ENCODE data around the gene TIPRL. TPM values are rescaled to one million over a fixed set of nuclear protein-coding genes. Genes with fewer than 3 reads are reported as not detected.

TIPRL gene
- total RNA-seq, 4 donors from 2014 or later = 4.0 to 24.0 (median 19.6) TPM

- H3K9me3 ChIP-seq = no peaks in the 10 kb centered on the region
- no peak overlapping the region for H3K4me3 ChIP-seq
- no peak for DNase-seq
- H3K27me3 ChIP-seq = no peaks in the 10 kb centered on the region
- in situ Hi-C loops (cut with MboI; ENCODE audit: low pct_ligation_motif_present in 1 of 4, low pct_unique_long_range_greater_than_20kb in 1 of 4, low sequenced_read_pairs in 3 of 4) = no loop called here
- H3K4me1 ChIP-seq = peaks cover 0 to 30% (median 25%) of the 10 kb centered on the region in 4 donors
- TF ChIP-seq POLR2A (IDR thresholded peaks at IDR 0.05) (no peak), CTCF (IDR thresholded peaks at IDR 0.05) (no peak), POLR2AphosphoS5 (IDR thresholded peaks at IDR 0.05) (no peak), EP300 (IDR thresholded peaks at IDR 0.05; ENCODE audit: low read depth) (no peak)
- intact Hi-C loops (cut with DNase I; ENCODE audit: low total_unique reads) = no loop called here
- H3K36me3 ChIP-seq = no peaks in the 10 kb centered on the region
- no peak overlapping the region for H3K27ac ChIP-seq
Observed at GRCh38 chr1:168223681-168224540, 45.1 kb downstream of the TIPRL start.

DNA sequence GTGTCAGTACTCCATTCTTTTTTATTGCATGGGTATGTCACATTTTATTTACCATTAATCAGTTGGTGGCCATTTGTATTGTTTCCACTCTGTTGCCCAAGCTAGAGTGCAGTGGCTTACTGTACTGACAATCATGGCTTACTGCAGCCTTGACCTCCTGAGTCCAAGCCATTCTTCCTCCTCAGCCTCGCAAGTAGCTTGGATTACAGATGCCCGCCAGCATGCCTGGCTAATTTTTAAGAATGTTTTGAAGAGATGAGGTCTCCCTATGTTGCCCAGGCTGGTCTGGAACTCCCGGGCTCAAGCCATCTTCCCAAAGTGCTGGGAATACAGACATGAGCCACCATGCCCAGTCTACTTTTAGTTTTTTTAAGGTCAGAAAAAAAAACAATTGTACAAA, 46.2 kb downstream of the TIPRL start:
- Histone ChIP-seq H3K4me3 (peak overlapping the region in 1 of 4 donors; percentile 95), H3K9me3 (no peaks in the 10 kb centered on the region), H3K27me3 (no peaks in the 10 kb centered on the region), H3K27ac (peak overlapping the region in 1 of 4 donors; percentile 90), H3K4me1 (peaks cover 0 to 41% (median 25%) of the 10 kb centered on the region in 4 donors), H3K36me3 (no peaks in the 10 kb centered on the region)
- DNase-seq = no peak
- intact Hi-C loops (cut with DNase I; ENCODE audit: low total_unique reads) (no loop called here), in situ Hi-C loops (cut with MboI; ENCODE audit: low pct_ligation_motif_present in 1 of 4, low pct_unique_long_range_greater_than_20kb in 1 of 4, low sequenced_read_pairs in 3 of 4) (no loop called here)
- WGBS, 2 donors (ENCODE audit: low coverage in 1 of 2) = 96 to 100% methylated on average over 3 of the region's 3 CpGs
- TF ChIP-seq POLR2AphosphoS5 (IDR thresholded peaks at IDR 0.05) = no peak
- no peak for TF ChIP-seq EP300 (IDR thresholded peaks at IDR 0.05; ENCODE audit: low read depth)
- no peak for TF ChIP-seq CTCF (IDR thresholded peaks at IDR 0.05)
- no peak for TF ChIP-seq POLR2A (IDR thresholded peaks at IDR 0.05)

DNA sequence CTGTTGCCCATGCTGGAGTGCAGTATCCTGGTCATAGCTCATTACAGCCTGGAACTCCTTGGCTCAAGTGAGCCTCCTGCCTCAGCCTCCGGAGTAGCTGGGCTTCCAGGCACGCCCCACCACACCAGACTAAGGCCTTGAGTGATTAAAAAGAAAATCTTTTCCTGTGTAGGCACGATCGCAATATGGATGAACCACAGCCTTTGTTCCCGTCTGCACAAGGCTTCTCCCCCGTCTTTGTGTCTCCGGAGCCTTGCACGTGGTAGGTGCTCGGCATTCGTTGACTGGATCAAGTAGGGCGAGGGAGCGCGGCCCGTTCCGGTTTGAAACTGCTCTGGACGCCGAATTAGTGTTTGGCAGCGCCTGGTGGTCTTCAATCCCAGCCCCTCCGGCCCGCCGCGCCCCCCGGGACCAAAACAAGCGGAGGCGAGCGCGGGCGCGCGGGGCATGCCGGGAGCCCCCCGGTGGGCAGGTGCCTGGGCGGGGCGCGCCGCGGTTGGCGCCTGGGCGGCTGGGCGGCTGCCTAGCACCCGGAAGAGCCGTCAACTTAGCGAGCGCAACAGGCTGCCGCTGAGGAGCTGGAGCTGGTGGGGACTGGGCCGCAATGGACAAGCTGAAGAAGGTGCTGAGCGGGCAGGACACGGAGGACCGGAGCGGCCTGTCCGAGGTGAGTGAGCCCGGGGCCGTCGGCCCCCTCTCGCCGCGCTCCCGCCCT, 46.9 kb downstream of the TIPRL start, which contains the start of gene SFT2D2:
SFT2D2 (plus strand) TSS at position 529 of the 715 bp plus-strand sequence; CDS start at position 605, 76 bp downstream.
- TF ChIP-seq EP300 (IDR thresholded peaks at IDR 0.05; ENCODE audit: low read depth) = no peak
- TF ChIP-seq POLR2A (IDR thresholded peaks at IDR 0.05) = peak; percentile 78
- TF ChIP-seq CTCF (IDR thresholded peaks at IDR 0.05) = no peak
- peak; percentile 76 to 90 (median 84) for TF ChIP-seq POLR2AphosphoS5 (IDR thresholded peaks at IDR 0.05)
- Histone ChIP-seq H3K36me3 (no peaks in the 10 kb centered on the region), H3K4me1 (peaks cover 6 to 47% (median 28%) of the 10 kb centered on the region in 4 donors), H3K27me3 (no peaks in the 10 kb centered on the region), H3K4me3 (peak within 1 kb of the TSS; percentile 60 to 98 (median 84)), H3K27ac (peak within 1 kb of the TSS; percentile 82 to 94 (median 92)), H3K9me3 (no peaks in the 10 kb centered on the region)
- in situ Hi-C loops (cut with MboI; ENCODE audit: low pct_ligation_motif_present in 1 of 4, low pct_unique_long_range_greater_than_20kb in 1 of 4, low sequenced_read_pairs in 3 of 4) = no loop called here
- 2 to 5% methylated on average over 18 to 49 of the region's 58 CpGs for WGBS, 2 donors (ENCODE audit: low coverage in 1 of 2)
- intact Hi-C loops (cut with DNase I; ENCODE audit: low total_unique reads) = no loop called here
- peak; percentile 84 for DNase-seq

DNA sequence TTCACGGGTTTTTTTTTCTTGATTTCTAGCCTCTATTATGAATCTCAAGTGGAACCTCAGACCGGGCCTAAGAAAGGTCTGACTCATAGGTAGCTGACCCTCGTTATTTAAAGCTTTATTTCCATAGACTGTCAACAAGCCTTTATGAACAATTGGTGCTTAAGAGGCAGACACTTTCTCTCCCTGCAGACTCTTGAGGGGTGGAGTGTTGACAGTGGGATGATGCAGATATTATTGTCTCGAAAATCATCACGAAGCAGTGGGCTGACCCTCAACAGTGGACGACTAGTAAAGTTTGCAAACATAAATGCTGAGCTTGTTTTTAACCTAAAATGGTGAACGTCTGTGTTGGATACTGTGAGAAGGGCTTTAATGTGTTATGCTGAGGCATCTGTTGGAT, 48.9 kb downstream of the TIPRL start:
- Histone ChIP-seq H3K27me3 (no peaks in the 10 kb centered on the region), H3K4me3 (peak overlapping the region in 2 of 4 donors; percentile 74 to 95), H3K27ac (peak overlapping the region; percentile 82 to 94 (median 92)), H3K4me1 (peaks cover 6 to 51% (median 31%) of the 10 kb centered on the region in 4 donors), H3K9me3 (no peaks in the 10 kb centered on the region), H3K36me3 (peaks cover 0 to 10% (median 4%) of the 10 kb centered on the region in 4 donors)
- WGBS, 2 donors (ENCODE audit: low coverage in 1 of 2) = 56 to 60% methylated on average over 7 of the region's 7 CpGs
- intact Hi-C loops (cut with DNase I; ENCODE audit: low total_unique reads) (no loop called here), in situ Hi-C loops (cut with MboI; ENCODE audit: low pct_ligation_motif_present in 1 of 4, low pct_unique_long_range_greater_than_20kb in 1 of 4, low sequenced_read_pairs in 3 of 4) (no loop called here)
- no peak for TF ChIP-seq POLR2A (IDR thresholded peaks at IDR 0.05)
- no peak for TF ChIP-seq CTCF (IDR thresholded peaks at IDR 0.05)
- no peak for TF ChIP-seq EP300 (IDR thresholded peaks at IDR 0.05; ENCODE audit: low read depth)
- no peak for TF ChIP-seq POLR2AphosphoS5 (IDR thresholded peaks at IDR 0.05)
- DNase-seq = no peak

All from transverse colon (tissue), 4 donors.